ENCODE measurements around the gene FGF19. TPM values are rescaled to one million over a fixed set of nuclear protein-coding genes. Genes with fewer than 3 reads are reported as not detected.

The FGF19 gene
- total RNA-seq, 1 experiment from 2014 or later = 7.4 TPM

- H4K20me1 ChIP-seq (ENCODE audit: control insufficient read depth, insufficient read depth, insufficient read length) = no peaks in the 10 kb centered on the region
- H3K79me2 ChIP-seq (ENCODE audit: insufficient read depth, low read length) = no peaks in the 10 kb centered on the region
- H3T11ph ChIP-seq (ENCODE audit: low read length) = no peak overlapping the region
- no peak overlapping the region for H4K8ac ChIP-seq (replicated peaks; ENCODE audit: insufficient read length, low read depth, low read length)
- no peaks in the 10 kb centered on the region for H3K9me3 ChIP-seq (ENCODE audit: control insufficient read depth, low read depth, low read length)
- Mint-ChIP-seq H3K4me3 (no peak overlapping the region), H3K27ac (no peak overlapping the region), H3K36me3 (ENCODE audit: insufficient read depth in 1 of 3, low read depth in 3 of 3) (peaks cover 0 to 7% (median 0%) of the 10 kb centered on the region in 3 experiments; a peak in 3 of 7 replicates), H3K27me3 (ENCODE audit: low read depth) (peaks cover 29% of the 10 kb centered on the region), H3K4me1 (peaks cover 10% of the 10 kb centered on the region in 2 experiments), H3K9me3 (peaks cover 12 to 17% of the 10 kb centered on the region in 2 experiments)
- DNase-seq = no peak
- H2AFZ ChIP-seq (ENCODE audit: low read length) = no peak overlapping the region
- H3K23me2 ChIP-seq (ENCODE audit: insufficient read length, low read depth, low read length, poor library complexity, severe bottlenecking) = no peaks in the 10 kb centered on the region
- no peak overlapping the region for H3K9ac ChIP-seq (ENCODE audit: extremely low read depth, insufficient read length, low read length)
- no peaks in the 10 kb centered on the region for H3K4me1 ChIP-seq (ENCODE audit: insufficient read depth, low read length)
- no peak overlapping the region for H3K4ac ChIP-seq (ENCODE audit: low read depth, low read length)
- no peaks in the 10 kb centered on the region for H3K79me1 ChIP-seq (ENCODE audit: insufficient read depth, low read depth, low read length, poor library complexity, severe bottlenecking)
- H3K18ac ChIP-seq (ENCODE audit: insufficient read length, low read depth, low read length) = no peak overlapping the region
- H3K56ac ChIP-seq (ENCODE audit: insufficient read length, low read depth, low read length) = no peak overlapping the region
- no peak overlapping the region for H2BK15ac ChIP-seq (ENCODE audit: low read depth, low read length)
- H3K14ac ChIP-seq (ENCODE audit: insufficient read depth, low read length) = no peak overlapping the region; the same call in 1 of the 2 replicates
- no peak overlapping the region for H2BK120ac ChIP-seq (ENCODE audit: low read depth, low read length, poor library complexity, severe bottlenecking)
- H4K91ac ChIP-seq (ENCODE audit: insufficient read length, low read depth, low read length) = no peak overlapping the region
- WGBS (ENCODE audit: extremely low coverage, insufficient read length, low lambda C conversion rate) = no CpG with 5 or more reads among the region's 11 CpGs
- no peak overlapping the region for H3K23ac ChIP-seq (ENCODE audit: insufficient read length, low read depth, low read length)
- no peak overlapping the region for H4K5ac ChIP-seq (ENCODE audit: insufficient read length, low read depth, low read length)
- no peak overlapping the region for H2AK5ac ChIP-seq (ENCODE audit: insufficient read length, low read length)
- H3K27ac ChIP-seq (ENCODE audit: insufficient read length, low read depth, low read length) = no peak overlapping the region
- H2BK20ac ChIP-seq (ENCODE audit: low read depth, low read length, poor library complexity, severe bottlenecking) = no peak overlapping the region
- H3K27me3 ChIP-seq (ENCODE audit: insufficient read depth, low read length) = no peaks in the 10 kb centered on the region
- no peak overlapping the region for H2BK12ac ChIP-seq (ENCODE audit: insufficient read length, low read depth, low read length)
- H2BK5ac ChIP-seq (ENCODE audit: insufficient read length, low read length) = no peak overlapping the region
- no peak overlapping the region for H3K4me2 ChIP-seq (ENCODE audit: insufficient read depth, insufficient read length, low read length)
- TF ChIP-seq, protein P1, sequence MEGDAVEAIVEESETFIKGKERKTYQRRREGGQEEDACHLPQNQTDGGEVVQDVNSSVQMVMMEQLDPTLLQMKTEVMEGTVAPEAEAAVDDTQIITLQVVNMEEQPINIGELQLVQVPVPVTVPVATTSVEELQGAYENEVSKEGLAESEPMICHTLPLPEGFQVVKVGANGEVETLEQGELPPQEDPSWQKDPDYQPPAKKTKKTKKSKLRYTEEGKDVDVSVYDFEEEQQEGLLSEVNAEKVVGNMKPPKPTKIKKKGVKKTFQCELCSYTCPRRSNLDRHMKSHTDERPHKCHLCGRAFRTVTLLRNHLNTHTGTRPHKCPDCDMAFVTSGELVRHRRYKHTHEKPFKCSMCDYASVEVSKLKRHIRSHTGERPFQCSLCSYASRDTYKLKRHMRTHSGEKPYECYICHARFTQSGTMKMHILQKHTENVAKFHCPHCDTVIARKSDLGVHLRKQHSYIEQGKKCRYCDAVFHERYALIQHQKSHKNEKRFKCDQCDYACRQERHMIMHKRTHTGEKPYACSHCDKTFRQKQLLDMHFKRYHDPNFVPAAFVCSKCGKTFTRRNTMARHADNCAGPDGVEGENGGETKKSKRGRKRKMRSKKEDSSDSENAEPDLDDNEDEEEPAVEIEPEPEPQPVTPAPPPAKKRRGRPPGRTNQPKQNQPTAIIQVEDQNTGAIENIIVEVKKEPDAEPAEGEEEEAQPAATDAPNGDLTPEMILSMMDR (conservative IDR thresholded peaks at IDR 0.05) = no peak
Measured at GRCh38 chr11:69731110-69731509, 27.3 kb upstream of the FGF19 start.
